Measurements from ENCODE around the gene TRMT11.

The TRMT11 gene

DNA sequence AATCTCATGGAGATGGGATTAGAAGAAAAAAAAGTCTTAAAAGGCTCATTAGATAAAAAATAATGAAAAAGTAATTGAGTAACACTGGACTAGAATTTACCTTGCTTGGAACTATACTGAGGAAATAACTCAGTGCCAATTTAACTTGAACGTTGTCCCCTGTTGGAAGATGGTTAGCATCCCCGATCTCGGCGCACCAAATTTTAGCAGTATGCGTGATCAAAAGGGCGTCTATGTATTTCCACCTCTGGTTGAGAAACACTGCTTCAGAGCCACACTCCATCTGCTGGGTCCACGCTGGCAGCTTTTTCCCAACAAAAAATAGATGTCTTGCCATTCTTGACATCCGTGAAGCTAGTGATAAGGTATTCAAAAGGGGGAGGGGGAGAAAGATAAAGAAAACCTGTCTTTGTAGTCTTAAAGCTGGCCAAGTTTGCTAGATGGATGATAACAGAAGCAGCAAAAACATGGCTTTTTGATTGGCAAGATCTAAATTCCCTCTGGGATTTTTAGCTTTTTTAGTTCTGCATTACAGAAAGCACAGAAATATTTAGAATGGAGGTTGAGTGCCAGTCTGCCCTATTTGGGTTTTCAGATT lies 23.3 kb upstream of the TRMT11 start:
- Histone ChIP-seq H2AK5ac (ENCODE audit: low read length) (no peak overlapping the region), H3K79me1 (ENCODE audit: low read length) (no peaks in the 10 kb centered on the region), H3K4me1 (ENCODE audit: control insufficient read depth in 1 of 2, insufficient read depth in 2 of 2, low read length in 2 of 2) (no peaks in the 10 kb centered on the region), H3K79me2 (ENCODE audit: control insufficient read depth, insufficient read depth, low read length, poor library complexity) (no peaks in the 10 kb centered on the region), H3K27me3 (ENCODE audit: insufficient read depth, low read length) (no peaks in the 10 kb centered on the region), H3K9me3 (ENCODE audit: insufficient read depth, low read depth, low read length) (no peaks in the 10 kb centered on the region), H4K12ac (ENCODE audit: low read depth, low read length) (no peak overlapping the region), H3K9ac (ENCODE audit: low read length) (no peak overlapping the region), H2AFZ (ENCODE audit: insufficient read depth, low read length, poor library complexity) (no peak overlapping the region), H3K4me2 (ENCODE audit: low read length) (no peak overlapping the region), H3K36me3 (ENCODE audit: control insufficient read depth in 1 of 2, insufficient read depth in 2 of 2, low read length in 2 of 2) (no peaks in the 10 kb centered on the region), H3K14ac (ENCODE audit: low read length) (no peak overlapping the region), H2BK12ac (ENCODE audit: low read length) (no peak overlapping the region), H3K18ac (ENCODE audit: low read length) (no peak overlapping the region), H3K27ac (ENCODE audit: low read depth, low read length) (no peak overlapping the region), H3K4me3 (ENCODE audit: low read depth, low read length) (no peak overlapping the region), H4K91ac (ENCODE audit: low read depth, low read length) (no peak overlapping the region), H3K4ac (ENCODE audit: low read depth, low read length) (no peak overlapping the region), H3K23ac (ENCODE audit: low read length) (no peak overlapping the region), H2BK120ac (ENCODE audit: insufficient read depth, low read length, poor library complexity) (no peak overlapping the region), H4K8ac (ENCODE audit: low read depth, low read length) (no peak overlapping the region), H2BK5ac (ENCODE audit: low read depth, low read length, poor library complexity) (no peak overlapping the region)
- WGBS (ENCODE audit: extremely low coverage, insufficient coverage, insufficient read length), result no CpG with 5 or more reads among the region's 8 CpGs
- no peak for DNase-seq

DNA sequence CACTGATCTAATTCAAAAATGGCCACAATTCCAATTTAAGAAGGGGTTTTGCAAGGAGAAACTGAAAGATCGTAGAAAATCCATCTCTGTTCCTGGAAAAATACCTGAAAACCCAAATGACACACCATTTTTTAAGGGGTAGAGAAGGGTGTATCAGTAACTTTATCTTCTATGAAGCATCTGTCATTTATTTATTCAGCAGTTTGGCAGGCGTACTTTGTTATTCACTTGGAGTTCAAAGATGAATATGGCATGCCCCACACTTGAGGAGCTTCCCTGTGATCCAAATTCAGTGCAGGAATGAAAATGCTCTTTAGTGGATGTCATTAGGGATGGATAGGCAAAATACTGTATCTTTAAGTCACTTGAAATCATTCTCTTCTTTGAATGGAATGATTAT lies 22.5 kb upstream of the TRMT11 start:
- H3K4me3 ChIP-seq (ENCODE audit: low read depth, low read length), result no peak overlapping the region
- no peak overlapping the region for H3K4me2 ChIP-seq (ENCODE audit: low read length)
- no peak for DNase-seq
- H4K8ac ChIP-seq (ENCODE audit: low read depth, low read length), result no peak overlapping the region
- no peaks in the 10 kb centered on the region for H3K27me3 ChIP-seq (ENCODE audit: insufficient read depth, low read length)
- H3K9ac ChIP-seq (ENCODE audit: low read length), result no peak overlapping the region
- H2AFZ ChIP-seq (ENCODE audit: insufficient read depth, low read length, poor library complexity), result no peak overlapping the region
- no peak overlapping the region for H4K91ac ChIP-seq (ENCODE audit: low read depth, low read length)
- H2BK12ac ChIP-seq (ENCODE audit: low read length), result no peak overlapping the region
- H3K4me1 ChIP-seq (ENCODE audit: control insufficient read depth in 1 of 2, insufficient read depth in 2 of 2, low read length in 2 of 2), result no peaks in the 10 kb centered on the region
- H2BK5ac ChIP-seq (ENCODE audit: low read depth, low read length, poor library complexity), result no peak overlapping the region
- no peaks in the 10 kb centered on the region for H3K79me2 ChIP-seq (ENCODE audit: control insufficient read depth, insufficient read depth, low read length, poor library complexity)
- H3K14ac ChIP-seq (ENCODE audit: low read length), result no peak overlapping the region
- no peaks in the 10 kb centered on the region for H3K36me3 ChIP-seq (ENCODE audit: control insufficient read depth in 1 of 2, insufficient read depth in 2 of 2, low read length in 2 of 2)
- WGBS (ENCODE audit: extremely low coverage, insufficient coverage, insufficient read length), result no CpG with 5 or more reads among the region's 2 CpGs
- H3K4ac ChIP-seq (ENCODE audit: low read depth, low read length), result no peak overlapping the region
- no peak overlapping the region for H3K18ac ChIP-seq (ENCODE audit: low read length)
- H3K23ac ChIP-seq (ENCODE audit: low read length), result no peak overlapping the region
- H2BK120ac ChIP-seq (ENCODE audit: insufficient read depth, low read length, poor library complexity), result no peak overlapping the region
- H3K27ac ChIP-seq (ENCODE audit: low read depth, low read length), result no peak overlapping the region
- no peak overlapping the region for H4K12ac ChIP-seq (ENCODE audit: low read depth, low read length)
- no peak overlapping the region for H2AK5ac ChIP-seq (ENCODE audit: low read length)
- H3K79me1 ChIP-seq (ENCODE audit: low read length), result no peaks in the 10 kb centered on the region
- H3K9me3 ChIP-seq (ENCODE audit: insufficient read depth, low read depth, low read length), result no peaks in the 10 kb centered on the region

DNA sequence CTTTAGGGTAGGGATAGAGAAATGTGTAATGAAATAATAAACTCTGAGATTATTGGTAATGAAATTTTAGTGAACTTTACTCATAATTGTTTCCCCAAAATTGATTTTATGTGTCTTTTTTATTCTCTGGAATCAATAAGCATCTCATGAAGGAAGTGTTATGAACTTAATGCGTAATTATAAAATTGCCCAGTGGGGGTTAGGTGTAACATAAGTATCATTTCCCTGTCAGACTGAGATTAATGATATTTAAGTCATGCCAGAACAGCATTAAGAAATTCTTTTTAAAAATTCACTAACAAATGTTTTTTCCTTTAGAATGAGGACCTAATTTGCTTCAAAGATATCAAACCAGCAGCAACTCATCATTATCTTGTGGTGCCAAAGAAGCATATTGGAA lies 19.8 kb upstream of the TRMT11 start:
- H3K4me2 ChIP-seq (ENCODE audit: low read length), result no peak overlapping the region
- H3K4ac ChIP-seq (ENCODE audit: low read depth, low read length), result no peak overlapping the region
- no peak overlapping the region for H4K8ac ChIP-seq (ENCODE audit: low read depth, low read length)
- no peaks in the 10 kb centered on the region for H3K79me2 ChIP-seq (ENCODE audit: control insufficient read depth, insufficient read depth, low read length, poor library complexity)
- H4K12ac ChIP-seq (ENCODE audit: low read depth, low read length), result no peak overlapping the region
- no peaks in the 10 kb centered on the region for H3K36me3 ChIP-seq (ENCODE audit: control insufficient read depth in 1 of 2, insufficient read depth in 2 of 2, low read length in 2 of 2)
- H3K4me1 ChIP-seq (ENCODE audit: control insufficient read depth in 1 of 2, insufficient read depth in 2 of 2, low read length in 2 of 2), result no peaks in the 10 kb centered on the region
- H2BK5ac ChIP-seq (ENCODE audit: low read depth, low read length, poor library complexity), result no peak overlapping the region
- H3K27ac ChIP-seq (ENCODE audit: low read depth, low read length), result no peak overlapping the region
- H2AK5ac ChIP-seq (ENCODE audit: low read length), result no peak overlapping the region
- no peak overlapping the region for H2BK12ac ChIP-seq (ENCODE audit: low read length)
- H3K9me3 ChIP-seq (ENCODE audit: insufficient read depth, low read depth, low read length), result no peaks in the 10 kb centered on the region
- no peak overlapping the region for H3K9ac ChIP-seq (ENCODE audit: low read length)
- H3K27me3 ChIP-seq (ENCODE audit: insufficient read depth, low read length), result no peaks in the 10 kb centered on the region
- no peak overlapping the region for H2AFZ ChIP-seq (ENCODE audit: insufficient read depth, low read length, poor library complexity)
- no peaks in the 10 kb centered on the region for H3K79me1 ChIP-seq (ENCODE audit: low read length)
- H2BK120ac ChIP-seq (ENCODE audit: insufficient read depth, low read length, poor library complexity), result no peak overlapping the region
- H3K4me3 ChIP-seq (ENCODE audit: low read depth, low read length), result no peak overlapping the region
- H3K18ac ChIP-seq (ENCODE audit: low read length), result no peak overlapping the region
- H3K23ac ChIP-seq (ENCODE audit: low read length), result no peak overlapping the region
- no peak overlapping the region for H3K14ac ChIP-seq (ENCODE audit: low read length)
- no CpG with 5 or more reads among the region's 1 CpG for WGBS (ENCODE audit: extremely low coverage, insufficient coverage, insufficient read length)
- DNase-seq, result no peak
- H4K91ac ChIP-seq (ENCODE audit: low read depth, low read length), result no peak overlapping the region

DNA sequence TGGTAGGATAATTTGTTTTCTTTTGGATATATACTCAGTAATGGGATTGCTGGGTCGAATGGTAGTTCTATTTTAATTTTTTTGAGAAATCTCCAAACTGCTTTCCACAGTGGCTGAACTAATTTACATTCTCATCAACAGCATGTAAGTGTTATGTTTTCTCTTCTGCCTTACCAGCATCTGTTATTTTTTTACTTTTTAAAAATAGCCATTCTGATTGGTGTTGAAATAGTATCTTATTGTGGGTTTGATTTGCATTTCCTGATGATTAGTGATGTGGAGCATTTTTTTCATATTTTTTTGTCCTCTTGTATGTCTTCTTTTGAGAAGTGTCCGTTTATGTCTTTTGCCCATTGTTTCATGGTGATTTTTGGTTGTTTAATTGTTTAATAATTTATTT lies 17.8 kb upstream of the TRMT11 start:
- DNase-seq, result no peak
- WGBS (ENCODE audit: extremely low coverage, insufficient coverage, insufficient read length), result no CpG with 5 or more reads among the region's 2 CpGs
- no peak overlapping the region for H4K91ac ChIP-seq (ENCODE audit: low read depth, low read length)
- H3K23ac ChIP-seq (ENCODE audit: low read length), result no peak overlapping the region
- no peaks in the 10 kb centered on the region for H3K4me1 ChIP-seq (ENCODE audit: control insufficient read depth in 1 of 2, insufficient read depth in 2 of 2, low read length in 2 of 2)
- no peak overlapping the region for H3K4me3 ChIP-seq (ENCODE audit: low read depth, low read length)
- H3K36me3 ChIP-seq (ENCODE audit: control insufficient read depth in 1 of 2, insufficient read depth in 2 of 2, low read length in 2 of 2), result no peaks in the 10 kb centered on the region
- no peak overlapping the region for H3K27ac ChIP-seq (ENCODE audit: low read depth, low read length)
- H3K9ac ChIP-seq (ENCODE audit: low read length), result no peak overlapping the region
- no peak overlapping the region for H3K18ac ChIP-seq (ENCODE audit: low read length)
- no peak overlapping the region for H4K12ac ChIP-seq (ENCODE audit: low read depth, low read length)
- H3K14ac ChIP-seq (ENCODE audit: low read length), result no peak overlapping the region
- H3K4me2 ChIP-seq (ENCODE audit: low read length), result no peak overlapping the region
- H2BK12ac ChIP-seq (ENCODE audit: low read length), result no peak overlapping the region
- H4K8ac ChIP-seq (ENCODE audit: low read depth, low read length), result no peak overlapping the region
- no peaks in the 10 kb centered on the region for H3K79me1 ChIP-seq (ENCODE audit: low read length)
- H2BK5ac ChIP-seq (ENCODE audit: low read depth, low read length, poor library complexity), result no peak overlapping the region
- H2AFZ ChIP-seq (ENCODE audit: insufficient read depth, low read length, poor library complexity), result no peak overlapping the region
- no peaks in the 10 kb centered on the region for H3K79me2 ChIP-seq (ENCODE audit: control insufficient read depth, insufficient read depth, low read length, poor library complexity)
- no peak overlapping the region for H2AK5ac ChIP-seq (ENCODE audit: low read length)
- no peak overlapping the region for H3K4ac ChIP-seq (ENCODE audit: low read depth, low read length)
- no peak overlapping the region for H2BK120ac ChIP-seq (ENCODE audit: insufficient read depth, low read length, poor library complexity)
- H3K27me3 ChIP-seq (ENCODE audit: insufficient read depth, low read length), result no peaks in the 10 kb centered on the region
- H3K9me3 ChIP-seq (ENCODE audit: insufficient read depth, low read depth, low read length), result no peaks in the 10 kb centered on the region
